Measurements from ENCODE around the gene ARHGEF33. TPM values are rescaled to one million over a fixed set of nuclear protein-coding genes. Genes with fewer than 3 reads are reported as not detected.

The ARHGEF33 gene
- polyA plus RNA-seq, 1 experiment: 0.32 TPM

GRCh38 chr2:38975042-38975441 lies 85.4 kb downstream of the ARHGEF33 start:
- Histone ChIP-seq H3K4me3 (ENCODE audit: low read depth, low read length) (no peak overlapping the region), H3K9me3 (ENCODE audit: control insufficient read depth, insufficient read depth, low read length) (no peaks in the 10 kb centered on the region), H3K27ac (ENCODE audit: low read depth, low read length) (no peak overlapping the region), H3K27me3 (ENCODE audit: control insufficient read depth, insufficient read depth, low read length) (no peaks in the 10 kb centered on the region)
- CTCF ChIA-PET: interaction anchor here (0.6 kb wide), 1 partner anchor 15 kb away, joined by 3 read pairs; no protein-coding TSS in a partner anchor
- no peak for DNase-seq (ENCODE audit: low read depth, low spot score)
- TF ChIP-seq, protein P1, sequence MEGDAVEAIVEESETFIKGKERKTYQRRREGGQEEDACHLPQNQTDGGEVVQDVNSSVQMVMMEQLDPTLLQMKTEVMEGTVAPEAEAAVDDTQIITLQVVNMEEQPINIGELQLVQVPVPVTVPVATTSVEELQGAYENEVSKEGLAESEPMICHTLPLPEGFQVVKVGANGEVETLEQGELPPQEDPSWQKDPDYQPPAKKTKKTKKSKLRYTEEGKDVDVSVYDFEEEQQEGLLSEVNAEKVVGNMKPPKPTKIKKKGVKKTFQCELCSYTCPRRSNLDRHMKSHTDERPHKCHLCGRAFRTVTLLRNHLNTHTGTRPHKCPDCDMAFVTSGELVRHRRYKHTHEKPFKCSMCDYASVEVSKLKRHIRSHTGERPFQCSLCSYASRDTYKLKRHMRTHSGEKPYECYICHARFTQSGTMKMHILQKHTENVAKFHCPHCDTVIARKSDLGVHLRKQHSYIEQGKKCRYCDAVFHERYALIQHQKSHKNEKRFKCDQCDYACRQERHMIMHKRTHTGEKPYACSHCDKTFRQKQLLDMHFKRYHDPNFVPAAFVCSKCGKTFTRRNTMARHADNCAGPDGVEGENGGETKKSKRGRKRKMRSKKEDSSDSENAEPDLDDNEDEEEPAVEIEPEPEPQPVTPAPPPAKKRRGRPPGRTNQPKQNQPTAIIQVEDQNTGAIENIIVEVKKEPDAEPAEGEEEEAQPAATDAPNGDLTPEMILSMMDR (IDR thresholded peaks at IDR 0.05; ENCODE audit: low read depth, low read length): no peak
- POLR2A ChIA-PET: no interaction called here

DNA sequence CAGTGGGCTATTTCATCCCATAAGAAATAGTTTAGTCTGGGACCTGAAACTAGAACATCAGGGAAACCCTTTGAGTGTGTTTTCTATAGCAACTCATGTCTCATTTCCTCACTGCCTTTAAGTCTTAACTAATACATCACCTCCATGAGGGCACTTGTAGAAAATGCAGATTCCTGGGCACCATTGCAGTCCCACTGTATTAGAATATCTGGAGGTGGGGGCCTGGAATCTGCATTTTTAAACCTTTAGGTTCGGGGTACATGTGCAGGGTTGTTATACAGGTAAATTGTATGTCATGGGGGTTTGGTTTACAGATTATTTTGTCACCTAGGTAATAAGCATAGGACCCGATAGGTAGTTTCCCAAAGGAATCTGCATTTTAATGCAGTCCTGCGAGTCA lies 87.4 kb downstream of the ARHGEF33 start:
- Histone ChIP-seq H3K27me3 (ENCODE audit: control insufficient read depth, insufficient read depth, low read length) (no peaks in the 10 kb centered on the region), H3K4me3 (ENCODE audit: low read depth, low read length) (no peak overlapping the region), H3K27ac (ENCODE audit: low read depth, low read length) (no peak overlapping the region), H3K9me3 (ENCODE audit: control insufficient read depth, insufficient read depth, low read length) (no peaks in the 10 kb centered on the region)
- TF ChIP-seq, protein P1 (IDR thresholded peaks at IDR 0.05; ENCODE audit: low read depth, low read length): no peak
- POLR2A ChIA-PET: no interaction called here
- no peak for DNase-seq (ENCODE audit: low read depth, low spot score)
- CTCF ChIA-PET: no interaction called here

DNA sequence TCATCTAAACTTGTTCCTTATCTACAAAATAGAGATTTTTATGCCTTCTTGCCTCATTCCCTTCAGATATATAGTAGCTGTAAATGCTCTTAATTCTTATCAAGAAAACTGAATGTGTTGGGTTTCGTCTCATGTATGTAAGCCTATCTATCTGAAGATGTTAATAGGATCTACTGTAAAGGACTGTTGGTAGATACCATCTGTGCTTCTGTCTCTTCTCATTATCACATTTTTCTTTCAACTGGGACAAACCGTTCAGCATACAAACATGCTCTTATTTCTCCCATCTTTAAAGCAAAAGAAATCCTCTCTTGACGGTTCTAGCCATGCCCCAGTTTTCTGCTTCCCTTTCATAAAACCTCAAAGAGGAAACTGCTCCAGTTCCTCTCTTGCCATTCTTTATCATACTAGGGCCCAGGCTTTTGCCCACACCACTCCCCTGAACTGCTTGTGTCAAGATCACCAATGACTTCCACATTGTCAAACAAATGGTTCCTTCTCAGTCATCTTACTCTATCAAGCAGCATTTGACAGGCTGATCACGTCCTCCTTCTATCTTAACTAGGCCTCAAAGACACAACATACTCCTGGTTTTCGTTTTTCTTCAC lies 88.7 kb downstream of the ARHGEF33 start:
- ChIA-PET CTCF (no interaction called here), POLR2A (no interaction called here)
- TF ChIP-seq, protein P1 (IDR thresholded peaks at IDR 0.05; ENCODE audit: low read depth, low read length): no peak
- Histone ChIP-seq H3K27ac (ENCODE audit: low read depth, low read length) (no peak overlapping the region), H3K27me3 (ENCODE audit: control insufficient read depth, insufficient read depth, low read length) (no peaks in the 10 kb centered on the region), H3K9me3 (ENCODE audit: control insufficient read depth, insufficient read depth, low read length) (no peaks in the 10 kb centered on the region), H3K4me3 (ENCODE audit: low read depth, low read length) (no peak overlapping the region)
- no peak for DNase-seq (ENCODE audit: low read depth, low spot score)

DNA sequence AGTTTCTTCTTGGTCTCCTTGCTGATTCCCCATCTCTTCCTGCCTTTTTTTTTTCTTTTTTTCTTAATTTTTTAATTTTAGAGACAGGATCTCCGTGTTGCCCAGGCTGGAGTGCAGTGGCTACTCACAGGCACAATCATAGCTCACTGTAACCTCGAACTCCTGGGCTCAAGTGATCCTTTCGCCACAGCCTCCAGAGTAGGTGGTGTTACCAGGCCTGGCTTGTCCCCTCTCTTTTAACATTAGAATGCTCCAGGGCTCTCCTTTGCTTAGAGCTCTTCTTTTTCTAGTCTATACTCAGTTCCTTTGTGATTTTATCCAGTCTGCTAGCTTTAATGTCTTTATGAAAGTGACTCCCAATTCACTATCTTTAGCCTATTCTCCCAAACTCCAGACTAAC lies 89.2 kb downstream of the ARHGEF33 start:
- ChIA-PET POLR2A (no interaction called here), CTCF (no interaction called here)
- H3K4me3 ChIP-seq (ENCODE audit: low read depth, low read length): no peak overlapping the region
- no peak for DNase-seq (ENCODE audit: low read depth, low spot score)
- TF ChIP-seq, protein P1 (IDR thresholded peaks at IDR 0.05; ENCODE audit: low read depth, low read length): no peak
- no peaks in the 10 kb centered on the region for H3K9me3 ChIP-seq (ENCODE audit: control insufficient read depth, insufficient read depth, low read length)
- no peaks in the 10 kb centered on the region for H3K27me3 ChIP-seq (ENCODE audit: control insufficient read depth, insufficient read depth, low read length)
- no peak overlapping the region for H3K27ac ChIP-seq (ENCODE audit: low read depth, low read length)

DNA sequence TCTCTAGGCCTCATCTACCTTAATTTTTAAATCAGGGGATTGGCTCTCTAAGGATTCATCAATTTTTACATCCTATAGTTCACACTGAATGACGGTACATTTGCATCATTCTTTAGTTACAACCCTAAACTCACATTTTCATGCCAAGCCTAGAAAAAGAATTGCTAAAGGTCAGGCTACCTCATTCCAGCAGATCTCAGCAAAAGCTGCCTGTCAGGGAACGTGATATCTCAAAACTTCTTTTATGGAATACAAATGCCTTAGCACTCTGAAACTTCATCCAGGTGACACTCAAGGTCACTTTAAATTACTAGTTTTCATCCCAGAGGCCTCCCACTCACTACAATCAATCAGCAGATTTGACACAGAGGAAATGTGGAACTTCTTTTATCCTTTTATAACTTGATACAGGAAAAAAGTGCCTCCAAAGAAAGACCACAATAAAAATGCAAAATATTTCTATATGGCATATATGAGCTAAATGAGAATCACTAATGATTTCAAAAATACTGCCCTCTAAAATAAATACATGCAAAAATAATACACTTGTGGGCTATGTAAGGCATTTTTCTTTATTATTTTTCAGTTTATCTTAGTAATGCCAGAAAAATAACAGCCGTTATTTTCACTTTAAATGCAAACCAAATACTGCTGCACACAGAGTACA lies 91.5 kb downstream of the ARHGEF33 start:
- H3K9me3 ChIP-seq (ENCODE audit: control insufficient read depth, insufficient read depth, low read length): no peaks in the 10 kb centered on the region
- TF ChIP-seq, protein P1 (IDR thresholded peaks at IDR 0.05; ENCODE audit: low read depth, low read length): no peak
- no peak overlapping the region for H3K27ac ChIP-seq (ENCODE audit: low read depth, low read length)
- no peak for DNase-seq (ENCODE audit: low read depth, low spot score)
- CTCF ChIA-PET: no interaction called here
- POLR2A ChIA-PET: no interaction called here
- H3K4me3 ChIP-seq (ENCODE audit: low read depth, low read length): no peak overlapping the region
- H3K27me3 ChIP-seq (ENCODE audit: control insufficient read depth, insufficient read depth, low read length): no peaks in the 10 kb centered on the region
